Keratinocyte (primary cell): ENCODE results near the gene CDHR2. TPM values are rescaled to one million over a fixed set of nuclear protein-coding genes. Genes with fewer than 3 reads are reported as not detected.

Experiments
- DNase-seq: peaks from one replicate; pipeline ENCODE4 v3.0.0-alpha.2; 2011; ENCODE audit warnings: low read depth, missing footprints, low spot score
- FAIRE-seq: peaks from 2 replicates; lab custom pipeline; 2011; peaks lifted over from hg19 to GRCh38; lab: Jason Lieb, UNC
- H2AFZ ChIP-seq: 2 replicates; pipeline ENCODE4 v1.6.0; 2012; ENCODE audit warnings: low read length, control low read depth, inconsistent platforms; ENCODE audit not compliant: control insufficient read depth
- H3K27ac ChIP-seq: 2 replicates; pipeline ENCODE4 v1.5.1; 2011; ENCODE audit warnings: low read length; ENCODE audit not compliant: control insufficient read depth, insufficient read depth
- H3K27me3 ChIP-seq: 3 replicates; pipeline ENCODE4 v1.6.0; 2011; ENCODE audit warnings: low read length; ENCODE audit not compliant: control insufficient read depth, insufficient read depth; ENCODE audit errors: extremely low read depth
- H3K36me3 ChIP-seq, 2 experiments: 2 replicates in 1 of 2; 3 replicates in 1 of 2; pipeline ENCODE4 v1.5.1; 2011; ENCODE audit warnings: low read length in 2 of 2, mild to moderate bottlenecking in 1 of 2; ENCODE audit not compliant: control insufficient read depth in 2 of 2, insufficient read depth in 2 of 2; ENCODE audit errors: extremely low read depth in 1 of 2
- H3K4me1 ChIP-seq: 3 replicates; pipeline ENCODE4 v1.5.1; 2011; ENCODE audit warnings: low read length; ENCODE audit not compliant: control insufficient read depth, insufficient read depth; ENCODE audit errors: extremely low read depth
- H3K4me2 ChIP-seq: 3 replicates; pipeline ENCODE4 v1.6.0; 2011; ENCODE audit warnings: low read depth, low read length; ENCODE audit not compliant: control insufficient read depth, insufficient read depth; ENCODE audit errors: extremely low read depth
- H3K4me3 ChIP-seq, 3 experiments: fragments of 200-600 bp in 1 of 3; sonication (generic) in 1 of 3; 2 replicates in 2 of 3; 3 replicates in 1 of 3; pipeline ENCODE4 v1.5.1; 2011 to 2016; ENCODE audit warnings: low read length in 3 of 3, mild to moderate bottlenecking in 3 of 3, control low read depth in 2 of 3, inconsistent platforms in 1 of 3, low read depth in 1 of 3, mixed read lengths in 1 of 3, mixed run types in 1 of 3, moderate library complexity in 1 of 3; ENCODE audit not compliant: control insufficient read depth in 2 of 3, insufficient read depth in 2 of 3; ENCODE audit errors: extremely low read depth in 1 of 3
- H3K79me2 ChIP-seq: 2 replicates; pipeline ENCODE4 v1.6.0; 2012; ENCODE audit warnings: low read length; ENCODE audit not compliant: control insufficient read depth, insufficient read depth
- H3K9ac ChIP-seq: 3 replicates; pipeline ENCODE4 v1.6.0; 2011; ENCODE audit warnings: low read length; ENCODE audit not compliant: control insufficient read depth, insufficient read depth; ENCODE audit errors: extremely low read depth
- H3K9me1 ChIP-seq: 3 replicates; pipeline ENCODE4 v1.6.0; 2011; ENCODE audit warnings: low read length; ENCODE audit not compliant: control insufficient read depth, insufficient read depth; ENCODE audit errors: extremely low read depth
- H3K9me3 ChIP-seq: 2 replicates; pipeline ENCODE4 v1.5.1; 2012; ENCODE audit warnings: low read depth, low read length; ENCODE audit not compliant: control insufficient read depth
- H4K20me1 ChIP-seq: 3 replicates; pipeline ENCODE4 v1.6.0; 2011; ENCODE audit warnings: low read length; ENCODE audit not compliant: control insufficient read depth, insufficient read depth; ENCODE audit errors: extremely low read depth
- CTCF ChIP-seq, 3 experiments: IDR thresholded peaks in 1 of 3; conservative IDR thresholded peaks in 1 of 3; optimal IDR thresholded peaks in 1 of 3; 2 replicates in 2 of 3; 3 replicates in 1 of 3; pipeline versions ENCODE3 to v1.5.1; 2011; ENCODE audit warnings: low read length in 3 of 3, mild to moderate bottlenecking in 3 of 3, moderate library complexity in 2 of 3, control low read depth in 1 of 3, inconsistent platforms in 1 of 3; ENCODE audit not compliant: insufficient read depth in 2 of 3; ENCODE audit errors: extremely low read depth in 1 of 3
- EZH2 ChIP-seq: IDR thresholded peaks from one replicate; pipeline ENCODE4 v1.6.1; 2012; ENCODE audit warnings: inconsistent platforms, mild to moderate bottlenecking, low read length, moderate library complexity
- dilution Hi-C: fragments of 300-500 bp; cut with MboI; formaldehyde crosslinking; loops from one replicate; pipeline ENCODE4 v1.7.0; 2020; ENCODE audit warnings: low sequenced_read_pairs; ENCODE audit not compliant: extremely low pct_ligation_motif_present
- polyA plus RNA-seq, 5 experiments: library from polyadenylated mRNA; depleted of rRNA in 3 of 5; stranded (reverse) in 3 of 5; stranded (forward) in 1 of 5; unstranded in 1 of 5; fragments of >200 nt; gene quantifications; 1 replicate in 1 of 5; 2 replicates in 3 of 5; 3 replicates in 1 of 5; pipeline versions ENCODE4 v1.2.1 to v1.2.3, GENCODE V29; 2011 to 2012; ENCODE audit warnings: missing spikeins in 2 of 5, low read depth in 1 of 5, low replicate concordance in 1 of 5

Gene CDHR2
- polyA plus RNA-seq, 1 donor (not counting 4 experiments of a cell fraction or from before 2014, with no cell fraction given): not detected

DNA sequence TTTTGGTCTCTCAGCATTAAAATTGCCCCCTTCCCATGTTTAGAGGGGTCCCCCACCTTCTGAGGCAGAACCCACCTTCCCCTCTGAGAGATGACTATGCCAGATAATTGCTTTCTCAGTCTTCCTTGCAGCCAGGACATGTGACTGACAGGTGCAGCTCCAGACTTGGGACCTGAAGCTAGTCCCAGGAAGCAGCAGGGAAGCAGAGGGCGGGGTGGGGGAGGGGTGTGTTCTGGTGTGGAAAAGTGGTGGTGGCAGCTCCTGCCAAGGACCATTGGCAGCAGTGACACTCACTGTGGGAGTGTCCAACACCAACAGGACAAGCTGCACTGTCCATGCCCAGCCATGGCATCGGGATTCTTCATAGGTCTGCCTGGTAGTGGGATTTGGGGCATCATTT is 83.6 kb downstream of the CDHR2 start:
- TF ChIP-seq CTCF (optimal IDR thresholded peaks at IDR 0.05 in 1 of 3, IDR thresholded peaks at IDR 0.05 in 1 of 3, conservative IDR thresholded peaks at IDR 0.05 in 1 of 3; ENCODE audit: extremely low read depth in 1 of 3, insufficient read depth in 2 of 3, low read length in 3 of 3): no peak
- no peak for TF ChIP-seq EZH2
- no peak overlapping the region for H2AFZ ChIP-seq
- H3K9me1 ChIP-seq: no peaks in the 10 kb centered on the region
- H3K4me1 ChIP-seq: peaks cover 20% of the 10 kb centered on the region
- no peaks in the 10 kb centered on the region for H3K36me3 ChIP-seq
- H3K4me3 ChIP-seq: no peak overlapping the region
- dilution Hi-C loops: no loop called here
- FAIRE-seq (no peak), DNase-seq (no peak)
- peaks cover 35% of the 10 kb centered on the region for H3K27me3 ChIP-seq
- no peak overlapping the region for H3K4me2 ChIP-seq
- no peaks in the 10 kb centered on the region for H3K79me2 ChIP-seq
- no peak overlapping the region for H3K9ac ChIP-seq
- no peak overlapping the region for H3K27ac ChIP-seq
- H4K20me1 ChIP-seq: no peaks in the 10 kb centered on the region
- no peaks in the 10 kb centered on the region for H3K9me3 ChIP-seq

DNA sequence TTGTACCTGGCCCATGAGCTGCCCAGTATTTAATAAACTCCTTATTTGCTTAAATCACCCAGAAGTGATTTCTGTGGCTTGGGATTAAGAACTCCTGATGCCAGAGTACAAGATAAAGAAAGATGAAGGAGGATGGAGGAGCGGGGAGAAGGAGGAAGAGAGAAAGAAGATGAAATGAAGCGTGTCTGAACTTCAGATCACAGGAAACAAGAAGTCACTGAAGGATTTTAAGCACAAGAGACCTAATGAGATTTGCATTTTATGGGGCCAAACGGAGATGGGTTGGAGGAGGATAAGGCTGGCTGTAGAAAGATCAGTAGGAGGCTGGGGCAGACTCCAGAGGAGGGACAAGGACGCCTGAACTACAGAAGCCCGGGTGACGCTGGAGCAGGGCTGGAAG is 84.5 kb downstream of the CDHR2 start:
- DNase-seq (no peak), FAIRE-seq (no peak)
- Histone ChIP-seq H3K27me3 (peaks cover 35% of the 10 kb centered on the region), H3K9me3 (no peaks in the 10 kb centered on the region), H3K27ac (no peak overlapping the region), H3K4me3 (no peak overlapping the region), H3K36me3 (no peaks in the 10 kb centered on the region), H3K79me2 (no peaks in the 10 kb centered on the region), H3K9ac (no peak overlapping the region), H2AFZ (no peak overlapping the region), H3K4me2 (no peak overlapping the region), H3K9me1 (no peaks in the 10 kb centered on the region), H4K20me1 (no peaks in the 10 kb centered on the region), H3K4me1 (peaks cover 13% of the 10 kb centered on the region)
- dilution Hi-C loops: no loop called here
- TF ChIP-seq CTCF (optimal IDR thresholded peaks at IDR 0.05 in 1 of 3, IDR thresholded peaks at IDR 0.05 in 1 of 3, conservative IDR thresholded peaks at IDR 0.05 in 1 of 3; ENCODE audit: extremely low read depth in 1 of 3, insufficient read depth in 2 of 3, low read length in 3 of 3): no peak
- TF ChIP-seq EZH2: no peak
